Nephron progenitor cell (in vitro differentiated cells): Measurements from ENCODE around the gene PPP1R14D.

Source experiments
- DNase-seq: peaks from one replicate; pipeline ENCODE4 v3.0.0; 2021
- H3K27ac Mint-ChIP-seq: 2 replicates; pipeline ENCODE4 v1.8.0; 2021; ENCODE audit warnings: mild to moderate bottlenecking, moderate library complexity, mixed read lengths
- H3K27me3 Mint-ChIP-seq: 2 replicates; pipeline ENCODE4 v1.8.0; 2021; ENCODE audit warnings: mild to moderate bottlenecking, low read depth, mixed read lengths; ENCODE audit not compliant: poor library complexity
- H3K36me3 Mint-ChIP-seq: 2 replicates; pipeline ENCODE4 v1.8.0; 2021; ENCODE audit warnings: low read depth, mixed read lengths
- H3K4me1 Mint-ChIP-seq: 2 replicates; pipeline ENCODE4 v1.8.0; 2021; ENCODE audit warnings: mixed read lengths
- H3K4me3 Mint-ChIP-seq: 2 replicates; pipeline ENCODE4 v1.8.0; 2021; ENCODE audit warnings: mild to moderate bottlenecking, moderate library complexity, mixed read lengths
- H3K9me3 Mint-ChIP-seq: 2 replicates; pipeline ENCODE4 v1.8.0; 2021; ENCODE audit warnings: mild to moderate bottlenecking, moderate library complexity, mixed read lengths
- TF ChIP-seq, protein P1 (sequence below): fragments of 200-600 bp; sonication (generic); IDR thresholded peaks from 2 replicates; pipeline ENCODE4 v1.5.0; 2021; ENCODE audit warnings: antibody characterized with exemption

PPP1R14D gene

GRCh38 chr15:40855706-40856234 is 27.3 kb upstream of the PPP1R14D start:
- no peaks in the 10 kb centered on the region for H3K36me3 Mint-ChIP-seq
- peaks cover 6% of the 10 kb centered on the region for H3K27me3 Mint-ChIP-seq
- H3K4me1 Mint-ChIP-seq = peaks cover 42% of the 10 kb centered on the region
- no peak overlapping the region for H3K4me3 Mint-ChIP-seq
- no peaks in the 10 kb centered on the region for H3K9me3 Mint-ChIP-seq
- DNase-seq = no peak
- TF ChIP-seq, protein P1, sequence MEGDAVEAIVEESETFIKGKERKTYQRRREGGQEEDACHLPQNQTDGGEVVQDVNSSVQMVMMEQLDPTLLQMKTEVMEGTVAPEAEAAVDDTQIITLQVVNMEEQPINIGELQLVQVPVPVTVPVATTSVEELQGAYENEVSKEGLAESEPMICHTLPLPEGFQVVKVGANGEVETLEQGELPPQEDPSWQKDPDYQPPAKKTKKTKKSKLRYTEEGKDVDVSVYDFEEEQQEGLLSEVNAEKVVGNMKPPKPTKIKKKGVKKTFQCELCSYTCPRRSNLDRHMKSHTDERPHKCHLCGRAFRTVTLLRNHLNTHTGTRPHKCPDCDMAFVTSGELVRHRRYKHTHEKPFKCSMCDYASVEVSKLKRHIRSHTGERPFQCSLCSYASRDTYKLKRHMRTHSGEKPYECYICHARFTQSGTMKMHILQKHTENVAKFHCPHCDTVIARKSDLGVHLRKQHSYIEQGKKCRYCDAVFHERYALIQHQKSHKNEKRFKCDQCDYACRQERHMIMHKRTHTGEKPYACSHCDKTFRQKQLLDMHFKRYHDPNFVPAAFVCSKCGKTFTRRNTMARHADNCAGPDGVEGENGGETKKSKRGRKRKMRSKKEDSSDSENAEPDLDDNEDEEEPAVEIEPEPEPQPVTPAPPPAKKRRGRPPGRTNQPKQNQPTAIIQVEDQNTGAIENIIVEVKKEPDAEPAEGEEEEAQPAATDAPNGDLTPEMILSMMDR = no peak
- H3K27ac Mint-ChIP-seq = no peak overlapping the region

- Mint-ChIP-seq H3K27ac (no peak overlapping the region), H3K9me3 (no peaks in the 10 kb centered on the region)
- no peak for DNase-seq
These were observed 25.7 kb upstream of the PPP1R14D start for GRCh38 chr15:40854161-40854560.

GRCh38 chr15:40853241-40853890 is 24.9 kb upstream of the PPP1R14D start:
- Mint-ChIP-seq H3K4me3 (no peak overlapping the region), H3K27ac (no peak overlapping the region), H3K9me3 (no peaks in the 10 kb centered on the region), H3K36me3 (no peaks in the 10 kb centered on the region), H3K4me1 (peaks cover 34% of the 10 kb centered on the region), H3K27me3 (peaks cover 8% of the 10 kb centered on the region)
- DNase-seq = no peak
- TF ChIP-seq, protein P1 = no peak

More at GRCh38 chr15:40854161-40854560, 25.7 kb upstream of the PPP1R14D start:
- peaks cover 6% of the 10 kb centered on the region for H3K27me3 Mint-ChIP-seq
- H3K36me3 Mint-ChIP-seq = no peaks in the 10 kb centered on the region
- no peak overlapping the region for H3K4me3 Mint-ChIP-seq
- peaks cover 41% of the 10 kb centered on the region for H3K4me1 Mint-ChIP-seq
- TF ChIP-seq, protein P1 = no peak

- no peak for DNase-seq
These were observed 24.0 kb upstream of the PPP1R14D start for GRCh38 chr15:40852529-40852928.

GRCh38 chr15:40850576-40851112 is 22.1 kb upstream of the PPP1R14D start:
- Mint-ChIP-seq H3K4me1 (peaks cover 47% of the 10 kb centered on the region), H3K27me3 (peaks cover 12% of the 10 kb centered on the region), H3K4me3 (no peak overlapping the region), H3K36me3 (no peaks in the 10 kb centered on the region), H3K27ac (no peak overlapping the region), H3K9me3 (no peaks in the 10 kb centered on the region)
- TF ChIP-seq, protein P1 = no peak
- no peak for DNase-seq

More at GRCh38 chr15:40852529-40852928, 24.0 kb upstream of the PPP1R14D start:
- no peaks in the 10 kb centered on the region for H3K36me3 Mint-ChIP-seq
- no peaks in the 10 kb centered on the region for H3K9me3 Mint-ChIP-seq
- H3K27ac Mint-ChIP-seq = no peak overlapping the region
- H3K27me3 Mint-ChIP-seq = peaks cover 8% of the 10 kb centered on the region
- TF ChIP-seq, protein P1 = no peak
- peaks cover 34% of the 10 kb centered on the region for H3K4me1 Mint-ChIP-seq
- no peak overlapping the region for H3K4me3 Mint-ChIP-seq
